CD4-positive, alpha-beta T cell treated with Interleukin-15 for 4 hours (primary cell): ENCODE measurements around the gene EGFLAM.
"Not testable (repeated sequence)": the region's sequence is repeated elsewhere in the genome, so short reads cannot be mapped to it uniquely, and the experiment has no call there.

Experiments used
- DNase-seq: peaks from one replicate; pipeline ENCODE4 v3.0.0-alpha.2; 2020; ENCODE audit warnings: low spot score

EGFLAM gene

GRCh38 chr5:38376404-38376803 lies 118.0 kb downstream of the EGFLAM start:
- no peak for DNase-seq

- DNase-seq: no peak
Observed at GRCh38 chr5:38378579-38378978, 120.2 kb downstream of the EGFLAM start.

- no peak for DNase-seq
Observed at GRCh38 chr5:38379350-38379937, 121.1 kb downstream of the EGFLAM start.

GRCh38 chr5:38380537-38380936 lies 122.2 kb downstream of the EGFLAM start:
- DNase-seq: no peak

- no peak for DNase-seq
Observed at GRCh38 chr5:38381361-38381760, 123.0 kb downstream of the EGFLAM start.

GRCh38 chr5:38382898-38383297 lies 124.5 kb downstream of the EGFLAM start:
- peak; percentile 30 for DNase-seq

GRCh38 chr5:38383701-38384100 lies 125.3 kb downstream of the EGFLAM start:
- no peak for DNase-seq

- DNase-seq: no peak
Observed at GRCh38 chr5:38384396-38384795, 126.0 kb downstream of the EGFLAM start.

GRCh38 chr5:38387161-38387560 lies 128.8 kb downstream of the EGFLAM start:
- DNase-seq: no peak

- DNase-seq: no peak
Observed at GRCh38 chr5:38393636-38394035, 135.3 kb downstream of the EGFLAM start.

GRCh38 chr5:38396766-38397165 lies 138.4 kb downstream of the EGFLAM start:
- no peak for DNase-seq

GRCh38 chr5:38400365-38400764 lies 142.0 kb downstream of the EGFLAM start:
- DNase-seq: no peak

- no peak for DNase-seq
Observed at GRCh38 chr5:38401145-38401544, 142.8 kb downstream of the EGFLAM start.

- no peak for DNase-seq
Observed at GRCh38 chr5:38403406-38403805, 145.0 kb downstream of the EGFLAM start.

GRCh38 chr5:38403877-38404635 lies 145.7 kb downstream of the EGFLAM start:
- DNase-seq: no peak

- DNase-seq: no peak
Observed at GRCh38 chr5:38404667-38405276, 146.4 kb downstream of the EGFLAM start.

- no peak for DNase-seq
Observed at GRCh38 chr5:38408446-38409198, 150.3 kb downstream of the EGFLAM start.

GRCh38 chr5:38410304-38410990 lies 152.1 kb downstream of the EGFLAM start:
- DNase-seq: no peak

GRCh38 chr5:38413696-38414095 lies 155.3 kb downstream of the EGFLAM start:
- no peak for DNase-seq

GRCh38 chr5:38414348-38414747 lies 156.0 kb downstream of the EGFLAM start:
- no peak for DNase-seq

GRCh38 chr5:38415772-38416171 lies 157.4 kb downstream of the EGFLAM start:
- DNase-seq: not testable (repeated sequence)

- DNase-seq: no peak
Observed at GRCh38 chr5:38417658-38418017, 159.3 kb downstream of the EGFLAM start.
